Caco-2 (cell line): ENCODE results near the gene NOTO. TPM values are rescaled to one million over a fixed set of nuclear protein-coding genes. Genes with fewer than 3 reads are reported as not detected.

Source experiments
- BruUV-seq: library from RNA; stranded (reverse); fragments of 400-500 nt; replicated peaks from 2 replicates; lab custom pipeline; 2021; lab: Mats Ljungman, UMichigan
- CTCF ChIA-PET: fragments of 300-600 bp; sonication (Branson Sonifier 250); formaldehyde crosslinking; loops from one replicate; lab custom pipeline; 2022; ENCODE audit warnings: antibody characterized with exemption; lab: Charles Lee
- POLR2A ChIA-PET: fragments of 300-600 bp; sonication (Branson Sonifier 250); formaldehyde crosslinking; loops from one replicate; lab custom pipeline; 2022; ENCODE audit warnings: antibody characterized with exemption; lab: Charles Lee
- DNase-seq, 2 experiments: peaks; one replicate each; pipeline versions ENCODE4 v3.0.0 to v3.0.0-alpha.2; 2020 to 2022
- H3K27me3 ChIP-seq: replicated peaks from 2 replicates; pipeline ENCODE4 v1.6.0; 2011; ENCODE audit warnings: low read length; ENCODE audit not compliant: control insufficient read depth, insufficient read depth
- H3K36me3 ChIP-seq: 2 replicates; pipeline ENCODE4 v1.5.1; 2011; ENCODE audit warnings: low read length; ENCODE audit not compliant: control insufficient read depth, insufficient read depth
- H3K4me1 ChIP-seq: fragments of 250-450 bp; sonication (Bioruptor Pico); 2 replicates; pipeline ENCODE4 v1.5.1; 2020; ENCODE audit warnings: mild to moderate bottlenecking
- H3K4me3 ChIP-seq: 2 replicates; pipeline ENCODE4 v1.5.1; 2011; ENCODE audit warnings: low read depth, mild to moderate bottlenecking, control low read depth, low read length
- H3K9me3 ChIP-seq: fragments of 250-450 bp; sonication (Bioruptor Pico); 2 replicates; pipeline ENCODE4 v1.5.1; 2020; ENCODE audit warnings: mild to moderate bottlenecking, moderate library complexity
- H3K27ac Mint-ChIP-seq: one replicate; pipeline ENCODE4 v1.8.0; 2022; ENCODE audit warnings: mixed read lengths; ENCODE audit not compliant: unreplicated experiment
- H3K27me3 Mint-ChIP-seq: one replicate; pipeline ENCODE4 v1.8.0; 2022; ENCODE audit warnings: mixed read lengths; ENCODE audit not compliant: insufficient read depth, unreplicated experiment
- H3K36me3 Mint-ChIP-seq: one replicate; pipeline ENCODE4 v1.8.0; 2022; ENCODE audit warnings: mild to moderate bottlenecking, mixed read lengths; ENCODE audit not compliant: insufficient read depth, unreplicated experiment
- H3K4me1 Mint-ChIP-seq: one replicate; pipeline ENCODE4 v1.8.0; 2022; ENCODE audit warnings: low read depth, mixed read lengths; ENCODE audit not compliant: unreplicated experiment
- H3K4me3 Mint-ChIP-seq: one replicate; pipeline ENCODE4 v1.8.0; 2022; ENCODE audit warnings: mild to moderate bottlenecking, moderate library complexity, mixed read lengths; ENCODE audit not compliant: unreplicated experiment
- H3K9me3 Mint-ChIP-seq: one replicate; pipeline ENCODE4 v1.8.0; 2022; ENCODE audit warnings: mixed read lengths; ENCODE audit not compliant: unreplicated experiment
- CTCF ChIP-seq, 2 experiments: fragments of 200-600 bp in 1 of 2; IDR thresholded peaks; 1 replicate in 1 of 2; 2 replicates in 1 of 2; pipeline versions ENCODE4 v1.5.1 to v1.8.0; 2011 to 2022; ENCODE audit warnings: antibody characterized with exemption in 1 of 2, control low read depth in 1 of 2, inconsistent platforms in 1 of 2, low read depth in 1 of 2, low read length in 1 of 2, mild to moderate bottlenecking in 1 of 2, moderate library complexity in 1 of 2; ENCODE audit not compliant: insufficient read depth in 1 of 2, severe bottlenecking in 1 of 2, unreplicated experiment in 1 of 2
- intact Hi-C: fragments of 100-400 bp; cut with micrococcal nuclease; formaldehyde crosslinking; loops from one replicate; pipeline ENCODE4 v1.10.0; 2022; ENCODE audit not compliant: unreplicated experiment
- total RNA-seq: library from RNA; stranded (reverse); gene quantifications from 2 replicates; pipeline ENCODE4 v1.2.3, GENCODE V29; 2022

NOTO gene
- total RNA-seq, 1 experiment from 2014 or later: not detected

GRCh38 chr2:73177645-73178255, 24.6 kb upstream of the NOTO start:
- H3K4me3 ChIP-seq: no peak overlapping the region
- peak overlapping the region; percentile 94 for H3K4me3 Mint-ChIP-seq

GRCh38 chr2:73185965-73186364, 16.4 kb upstream of the NOTO start:
- no peak for TF ChIP-seq CTCF (IDR thresholded peaks at IDR 0.05; ENCODE audit: insufficient read depth in 1 of 2, low read depth in 1 of 2, low read length in 1 of 2, severe bottlenecking in 1 of 2, unreplicated experiment in 1 of 2)
- H3K27me3 Mint-ChIP-seq: no peaks in the 10 kb centered on the region
- H3K9me3 Mint-ChIP-seq: no peaks in the 10 kb centered on the region
- H3K4me1 ChIP-seq: peaks cover 5% of the 10 kb centered on the region
- H3K27ac Mint-ChIP-seq: no peak overlapping the region
- H3K4me1 Mint-ChIP-seq: peaks cover 7% of the 10 kb centered on the region
- ChIA-PET CTCF (interaction anchor here (1.4 kb wide), 1 partner anchor 9 kb away, joined by 7 read pairs; no protein-coding TSS in a partner anchor), POLR2A (no interaction called here)
- intact Hi-C loops: no loop called here
- no peaks in the 10 kb centered on the region for H3K9me3 ChIP-seq
- DNase-seq: no peak
- H3K4me3 ChIP-seq: no peak overlapping the region
- no peaks in the 10 kb centered on the region for H3K27me3 ChIP-seq
- H3K4me3 Mint-ChIP-seq: no peak overlapping the region
- BruUV-seq: no TSS peak
- no peaks in the 10 kb centered on the region for H3K36me3 ChIP-seq
- no peaks in the 10 kb centered on the region for H3K36me3 Mint-ChIP-seq

More at GRCh38 chr2:73177645-73178255, 24.6 kb upstream of the NOTO start:
- no peaks in the 10 kb centered on the region for H3K9me3 Mint-ChIP-seq
- POLR2A ChIA-PET: interaction anchor here (0.6 to 1.3 kb wide), 2 partner anchors 35 to 60 kb away, joined by 4 to 10 read pairs; no protein-coding TSS in a partner anchor
- no peaks in the 10 kb centered on the region for H3K9me3 ChIP-seq
- DNase-seq: no peak
- H3K4me1 Mint-ChIP-seq: peaks cover 10% of the 10 kb centered on the region
- intact Hi-C loops: loop anchor here (1.0 to 5.0 kb wide), 6 partner anchors 14 to 285 kb away; partner anchors contain the start of gene SFXN5
- CTCF ChIA-PET: interaction anchor here (0.5 to 4.0 kb wide), 41 partner anchors 8 to 1387 kb away, joined by 3 to 105 read pairs (median 5); partner anchors contain the start of genes CCT7, EMX1, NOTO and PRADC1
- H3K27me3 ChIP-seq: no peaks in the 10 kb centered on the region
- no peaks in the 10 kb centered on the region for H3K36me3 ChIP-seq
- no peak for TF ChIP-seq CTCF (IDR thresholded peaks at IDR 0.05; ENCODE audit: insufficient read depth in 1 of 2, low read depth in 1 of 2, low read length in 1 of 2, severe bottlenecking in 1 of 2, unreplicated experiment in 1 of 2)
- BruUV-seq: no TSS peak
- peaks cover 28% of the 10 kb centered on the region for H3K4me1 ChIP-seq
- peaks cover 12% of the 10 kb centered on the region for H3K36me3 Mint-ChIP-seq
- peak overlapping the region; percentile 87 for H3K27ac Mint-ChIP-seq
- H3K27me3 Mint-ChIP-seq: peaks cover 6% of the 10 kb centered on the region

GRCh38 chr2:73187549-73187948, 14.8 kb upstream of the NOTO start:
- Histone ChIP-seq H3K9me3 (no peaks in the 10 kb centered on the region), H3K27me3 (no peaks in the 10 kb centered on the region), H3K36me3 (no peaks in the 10 kb centered on the region), H3K4me1 (peaks cover 19% of the 10 kb centered on the region), H3K4me3 (no peak overlapping the region)
- no peaks in the 10 kb centered on the region for H3K9me3 Mint-ChIP-seq
- TF ChIP-seq CTCF (IDR thresholded peaks at IDR 0.05; ENCODE audit: insufficient read depth in 1 of 2, low read depth in 1 of 2, low read length in 1 of 2, severe bottlenecking in 1 of 2, unreplicated experiment in 1 of 2): no peak
- DNase-seq: no peak
- BruUV-seq: no TSS peak
- peaks cover 19% of the 10 kb centered on the region for H3K4me1 Mint-ChIP-seq
- intact Hi-C loops: no loop called here
- ChIA-PET CTCF (interaction anchor here (0.6 to 0.9 kb wide), 2 partner anchors 25 to 254 kb away, joined by 3 to 7 read pairs; no protein-coding TSS in a partner anchor), POLR2A (no interaction called here)
- no peak overlapping the region for H3K27ac Mint-ChIP-seq
- no peaks in the 10 kb centered on the region for H3K36me3 Mint-ChIP-seq
- no peaks in the 10 kb centered on the region for H3K27me3 Mint-ChIP-seq
- H3K4me3 Mint-ChIP-seq: no peak overlapping the region
